Sciatic nerve (tissue), 2 donors: ENCODE measurements around the gene PTPN2. TPM values are rescaled to one million over a fixed set of nuclear protein-coding genes. Genes with fewer than 3 reads are reported as not detected.
"Not testable (repeated sequence)": the region's sequence is repeated elsewhere in the genome, so short reads cannot be mapped to it uniquely, and the experiment has no call there.

Source experiments
- ATAC-seq: fragments of 200-7000 bp; cut with Tn5 transposase; one replicate; pipeline ENCODE4 v1.9.1; 2020; ENCODE audit warnings: mild to moderate bottlenecking, moderate library complexity
- DNase-seq: peaks from one replicate; pipeline ENCODE4 v3.0.0-alpha.2; 2020; ENCODE audit warnings: low spot score
- intact Hi-C: fragments of 100-400 bp; cut with DNase I; formaldehyde crosslinking; loops from one replicate; pipeline ENCODE4 v1.14.2; 2022
- total RNA-seq: library from RNA; stranded (reverse); fragmentation: NEBNext Ultra II Directional; extraction: Animal tissue kit (Norgen Biotek cat#: 25700); gene quantifications from one replicate; pipeline ENCODE4 v1.2.1, GENCODE V29; 2021
- donor health status: DM: no; HTN: no; CAD: no.
- donor health status: DM: no; HTN: no; CAD: no.

PTPN2 gene
- total RNA-seq, 1 donor from 2014 or later = 44.0 TPM

GRCh38 chr18:12791610-12792009 is 92.4 kb downstream of the PTPN2 start:
- DNase-seq = no peak
- intact Hi-C loops = no loop called here
- ATAC-seq = no peak

- ATAC-seq (no peak), DNase-seq (no peak)
- intact Hi-C loops = no loop called here
These were observed 97.4 kb downstream of the PTPN2 start for GRCh38 chr18:12786669-12787068.

GRCh38 chr18:12783524-12783923 is 100.5 kb downstream of the PTPN2 start:
- ATAC-seq (no peak), DNase-seq (no peak)
- intact Hi-C loops = no loop called here

- no peak for ATAC-seq
- no peak for DNase-seq
- intact Hi-C loops = no loop called here
These were observed 101.5 kb downstream of the PTPN2 start for GRCh38 chr18:12782521-12782920.

- intact Hi-C loops = no loop called here
- ATAC-seq (no peak), DNase-seq (peak; percentile 27)
These were observed 104.6 kb downstream of the PTPN2 start for GRCh38 chr18:12779456-12779855.

- ATAC-seq = no peak
- intact Hi-C loops = no loop called here
- peak; percentile 30 for DNase-seq
These were observed 105.0 kb downstream of the PTPN2 start for GRCh38 chr18:12779043-12779442.

GRCh38 chr18:12777500-12777944 is 106.5 kb downstream of the PTPN2 start:
- DNase-seq (peak; percentile 53), ATAC-seq (no peak)
- intact Hi-C loops = no loop called here

- DNase-seq (peak; percentile 45), ATAC-seq (no peak)
- intact Hi-C loops = no loop called here
These were observed 107.1 kb downstream of the PTPN2 start for GRCh38 chr18:12776821-12777471.

- intact Hi-C loops, ATAC-seq: not testable (repeated sequence)
- peak; percentile 12 for DNase-seq
These were observed 107.6 kb downstream of the PTPN2 start for GRCh38 chr18:12776415-12776814.

- intact Hi-C loops = no loop called here
- DNase-seq (no peak), ATAC-seq (no peak)
These were observed 109.1 kb downstream of the PTPN2 start for GRCh38 chr18:12774982-12775381.

GRCh38 chr18:12773369-12773768 is 110.7 kb downstream of the PTPN2 start:
- intact Hi-C loops = no loop called here
- no peak for DNase-seq
- no peak for ATAC-seq

GRCh38 chr18:12772111-12772510 is 111.9 kb downstream of the PTPN2 start:
- ATAC-seq (no peak), DNase-seq (peak; percentile 9)
- intact Hi-C loops = no loop called here

GRCh38 chr18:12770469-12771219 is 113.4 kb downstream of the PTPN2 start:
- intact Hi-C loops = no loop called here
- ATAC-seq = no peak
- DNase-seq = peak; percentile 5

- ATAC-seq (no peak), DNase-seq (peak; percentile 37)
- intact Hi-C loops = no loop called here
These were observed 114.2 kb downstream of the PTPN2 start for GRCh38 chr18:12769644-12770440.

- DNase-seq (peak; percentile 12), ATAC-seq (no peak)
- intact Hi-C loops = no loop called here
These were observed 114.9 kb downstream of the PTPN2 start for GRCh38 chr18:12769136-12769535.

- peak; percentile 5 for DNase-seq
- intact Hi-C loops = no loop called here
- no peak for ATAC-seq
These were observed 115.4 kb downstream of the PTPN2 start for GRCh38 chr18:12768625-12769024.

- intact Hi-C loops = no loop called here
- ATAC-seq = no peak
- DNase-seq = peak; percentile 22
These were observed 116.4 kb downstream of the PTPN2 start for GRCh38 chr18:12767580-12768155.

- ATAC-seq (no peak), DNase-seq (peak; percentile 35)
- intact Hi-C loops = no loop called here
These were observed 117.0 kb downstream of the PTPN2 start for GRCh38 chr18:12766986-12767433.

GRCh38 chr18:12765586-12765985 is 118.5 kb downstream of the PTPN2 start:
- intact Hi-C loops = no loop called here
- ATAC-seq (no peak), DNase-seq (no peak)
